Measurements from ENCODE around the gene RIPPLY1.

- TF ChIP-seq CTCF (IDR thresholded peaks at IDR 0.05; ENCODE audit: low read depth, low read length, missing input control) (no peak), EGR1 (IDR thresholded peaks at IDR 0.05; ENCODE audit: low read depth in 2 of 2) (no peak), RAD21 (IDR thresholded peaks at IDR 0.05) (no peak), TAF1 (conservative IDR thresholded peaks at IDR 0.05) (no peak), HNF4G (IDR thresholded peaks at IDR 0.05) (no peak), JUND (IDR thresholded peaks at IDR 0.05) (no peak)
- TF ChIP-seq, protein P1, sequence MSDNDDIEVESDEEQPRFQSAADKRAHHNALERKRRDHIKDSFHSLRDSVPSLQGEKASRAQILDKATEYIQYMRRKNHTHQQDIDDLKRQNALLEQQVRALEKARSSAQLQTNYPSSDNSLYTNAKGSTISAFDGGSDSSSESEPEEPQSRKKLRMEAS (IDR thresholded peaks at IDR 0.05) = no peak
Observed at GRCh38 chrX:106889468-106889867, 13.7 kb downstream of the RIPPLY1 start.

Measured in liver (tissue), 3 donors.